HepG2 (cell line): ENCODE data around the gene KCNK7. TPM values are rescaled to one million over a fixed set of nuclear protein-coding genes. Genes with fewer than 3 reads are reported as not detected.
A peak's percentile ranks its signal among the peaks of the same experiment; 100 is the strongest.

Source experiments
- BHLHE40 ChIP-seq: IDR thresholded peaks from 2 replicates; pipeline ENCODE4 v1.6.1; 2011; ENCODE audit warnings: low read length, improper control_type of control experiment
- ESRRA ChIP-seq: sonication (generic); formaldehyde crosslinking; IDR thresholded peaks from 2 replicates; pipeline ENCODE4 v1.5.1; 2020; ENCODE audit warnings: mild to moderate bottlenecking, low read depth, missing genetic modification reagents
- FOXP4 ChIP-seq: sonication (generic); formaldehyde crosslinking; IDR thresholded peaks from 2 replicates; pipeline ENCODE4 v1.4.0; 2020; ENCODE audit warnings: missing genetic modification reagents
- MIER3 ChIP-seq: IDR thresholded peaks from 2 replicates; pipeline ENCODE4 v1.6.1; 2016; ENCODE audit warnings: missing compliant biosample characterization, borderline replicate concordance
- NCOA5 ChIP-seq: sonication (generic); formaldehyde crosslinking; IDR thresholded peaks from 2 replicates; pipeline ENCODE4 v1.4.0; 2020; ENCODE audit warnings: missing genetic modification reagents
- POLR2AphosphoS2 ChIP-seq: IDR thresholded peaks from 2 replicates; pipeline ENCODE4 v1.6.1; 2011; ENCODE audit warnings: low read depth, low read length, improper control_type of control experiment
- POLR2G ChIP-seq: fragments of 200-400 bp; formaldehyde crosslinking; IDR thresholded peaks from 2 replicates; pipeline ENCODE4 v1.6.1; 2018; ENCODE audit warnings: mild to moderate bottlenecking, low read depth, low read length, moderate library complexity
- SCMH1 ChIP-seq: sonication (generic); formaldehyde crosslinking; IDR thresholded peaks from 2 replicates; pipeline ENCODE4 v1.9.0; 2021; ENCODE audit warnings: missing genetic modification reagents, mild to moderate bottlenecking, borderline replicate concordance
- ZBTB3 ChIP-seq: sonication (generic); formaldehyde crosslinking; IDR thresholded peaks from 2 replicates; pipeline ENCODE4 v1.4.0; 2020; ENCODE audit warnings: low read depth, mild to moderate bottlenecking, moderate library complexity, missing genetic modification reagents, borderline replicate concordance
- ZNF367 ChIP-seq: sonication (generic); formaldehyde crosslinking; IDR thresholded peaks from 2 replicates; pipeline ENCODE4 v1.4.0; 2020; ENCODE audit warnings: missing genetic modification reagents, borderline replicate concordance
- ZNF577 ChIP-seq: sonication (generic); formaldehyde crosslinking; IDR thresholded peaks from 2 replicates; pipeline ENCODE4 v1.4.0; 2020; ENCODE audit warnings: mild to moderate bottlenecking, low read depth, missing genetic modification reagents, borderline replicate concordance
- ZSCAN5A ChIP-seq: sonication (generic); formaldehyde crosslinking; IDR thresholded peaks from 2 replicates; pipeline ENCODE4 v1.8.0; 2022; ENCODE audit warnings: mild to moderate bottlenecking, missing genetic modification reagents, borderline replicate concordance
- polyA plus RNA-seq, 8 experiments: library from polyadenylated mRNA; depleted of rRNA in 3 of 8; stranded (reverse) in 7 of 8; unstranded in 1 of 8; fragments of >200 nt; fragmentation: Illumina TruSeq in 4 of 8; extraction: Trizol in 4 of 8; gene quantifications; 2 replicates each; pipeline versions ENCODE4 v1.2.1 to v1.2.3, GENCODE V29; 2011 to 2016; ENCODE audit warnings: low read depth in 4 of 8, missing spikeins in 1 of 8, mixed read lengths in 1 of 8; ENCODE audit not compliant: insufficient read depth in 1 of 8
- total RNA-seq, 5 experiments: library from RNA; depleted of rRNA; stranded (reverse); fragments of >200 nt; fragmentation: Illumina TruSeq; extraction: Trizol; gene quantifications; 2 replicates each; pipeline ENCODE4 v1.2.3, GENCODE V29; 2016; ENCODE audit warnings: low read depth in 1 of 5
- TF ChIP-seq, protein P1 (sequence below): sonication (generic); formaldehyde crosslinking; IDR thresholded peaks from 2 replicates; pipeline ENCODE4 v1.4.0; 2020; ENCODE audit warnings: mild to moderate bottlenecking, missing genetic modification reagents, borderline replicate concordance
- TF ChIP-seq, protein P2 (sequence below): sonication (generic); formaldehyde crosslinking; IDR thresholded peaks from 2 replicates; pipeline ENCODE4 v1.5.0; 2020; ENCODE audit warnings: mild to moderate bottlenecking, missing genetic modification reagents, borderline replicate concordance
- TF ChIP-seq, protein P3 (sequence below): sonication (generic); formaldehyde crosslinking; IDR thresholded peaks from 2 replicates; pipeline ENCODE4 v1.4.0; 2020; ENCODE audit warnings: low read depth, missing genetic modification reagents

The KCNK7 gene
- total and polyA plus RNA-seq, 2 of the 13 experiments (the other 11 are each of a cell fraction or from before 2014, with no cell fraction given): 0.11 TPM; not detected in 1

- TF ChIP-seq SCMH1 (CRISPR knock-in tag): no peak
- no peak for TF ChIP-seq MIER3 (CRISPR knock-in tag)
- no peak for TF ChIP-seq ESRRA (CRISPR knock-in tag)
- TF ChIP-seq ZBTB3 (CRISPR knock-in tag): no peak
- no peak for TF ChIP-seq ZNF367 (CRISPR knock-in tag)
- TF ChIP-seq ZNF577: no peak
- no peak for TF ChIP-seq ZSCAN5A (CRISPR knock-in tag)
- TF ChIP-seq, protein P1, sequence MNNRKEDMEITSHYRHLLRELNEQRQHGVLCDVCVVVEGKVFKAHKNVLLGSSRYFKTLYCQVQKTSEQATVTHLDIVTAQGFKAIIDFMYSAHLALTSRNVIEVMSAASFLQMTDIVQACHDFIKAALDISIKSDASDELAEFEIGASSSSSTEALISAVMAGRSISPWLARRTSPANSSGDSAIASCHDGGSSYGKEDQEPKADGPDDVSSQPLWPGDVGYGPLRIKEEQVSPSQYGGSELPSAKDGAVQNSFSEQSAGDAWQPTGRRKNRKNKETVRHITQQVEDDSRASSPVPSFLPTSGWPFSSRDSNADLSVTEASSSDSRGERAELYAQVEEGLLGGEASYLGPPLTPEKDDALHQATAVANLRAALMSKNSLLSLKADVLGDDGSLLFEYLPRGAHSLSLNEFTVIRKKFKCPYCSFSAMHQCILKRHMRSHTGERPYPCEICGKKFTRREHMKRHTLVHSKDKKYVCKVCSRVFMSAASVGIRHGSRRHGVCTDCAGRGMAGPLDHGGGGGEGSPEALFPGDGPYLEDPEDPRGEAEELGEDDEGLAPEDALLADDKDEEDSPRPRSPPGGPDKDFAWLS (CRISPR knock-in tag): no peak
- no peak for TF ChIP-seq NCOA5
- TF ChIP-seq POLR2AphosphoS2: peak; percentile 93
- peak; percentile 2 for TF ChIP-seq FOXP4 (CRISPR knock-in tag)
- TF ChIP-seq, protein P2, sequence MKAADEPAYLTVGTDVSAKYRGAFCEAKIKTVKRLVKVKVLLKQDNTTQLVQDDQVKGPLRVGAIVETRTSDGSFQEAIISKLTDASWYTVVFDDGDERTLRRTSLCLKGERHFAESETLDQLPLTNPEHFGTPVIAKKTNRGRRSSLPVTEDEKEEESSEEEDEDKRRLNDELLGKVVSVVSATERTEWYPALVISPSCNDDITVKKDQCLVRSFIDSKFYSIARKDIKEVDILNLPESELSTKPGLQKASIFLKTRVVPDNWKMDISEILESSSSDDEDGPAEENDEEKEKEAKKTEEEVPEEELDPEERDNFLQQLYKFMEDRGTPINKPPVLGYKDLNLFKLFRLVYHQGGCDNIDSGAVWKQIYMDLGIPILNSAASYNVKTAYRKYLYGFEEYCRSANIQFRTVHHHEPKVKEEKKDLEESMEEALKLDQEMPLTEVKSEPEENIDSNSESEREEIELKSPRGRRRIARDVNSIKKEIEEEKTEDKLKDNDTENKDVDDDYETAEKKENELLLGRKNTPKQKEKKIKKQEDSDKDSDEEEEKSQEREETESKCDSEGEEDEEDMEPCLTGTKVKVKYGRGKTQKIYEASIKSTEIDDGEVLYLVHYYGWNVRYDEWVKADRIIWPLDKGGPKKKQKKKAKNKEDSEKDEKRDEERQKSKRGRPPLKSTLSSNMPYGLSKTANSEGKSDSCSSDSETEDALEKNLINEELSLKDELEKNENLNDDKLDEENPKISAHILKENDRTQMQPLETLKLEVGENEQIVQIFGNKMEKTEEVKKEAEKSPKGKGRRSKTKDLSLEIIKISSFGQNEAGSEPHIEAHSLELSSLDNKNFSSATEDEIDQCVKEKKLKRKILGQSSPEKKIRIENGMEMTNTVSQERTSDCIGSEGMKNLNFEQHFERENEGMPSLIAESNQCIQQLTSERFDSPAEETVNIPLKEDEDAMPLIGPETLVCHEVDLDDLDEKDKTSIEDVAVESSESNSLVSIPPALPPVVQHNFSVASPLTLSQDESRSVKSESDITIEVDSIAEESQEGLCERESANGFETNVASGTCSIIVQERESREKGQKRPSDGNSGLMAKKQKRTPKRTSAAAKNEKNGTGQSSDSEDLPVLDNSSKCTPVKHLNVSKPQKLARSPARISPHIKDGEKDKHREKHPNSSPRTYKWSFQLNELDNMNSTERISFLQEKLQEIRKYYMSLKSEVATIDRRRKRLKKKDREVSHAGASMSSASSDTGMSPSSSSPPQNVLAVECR (CRISPR knock-in tag): peak; percentile 85
- TF ChIP-seq, protein P3, sequence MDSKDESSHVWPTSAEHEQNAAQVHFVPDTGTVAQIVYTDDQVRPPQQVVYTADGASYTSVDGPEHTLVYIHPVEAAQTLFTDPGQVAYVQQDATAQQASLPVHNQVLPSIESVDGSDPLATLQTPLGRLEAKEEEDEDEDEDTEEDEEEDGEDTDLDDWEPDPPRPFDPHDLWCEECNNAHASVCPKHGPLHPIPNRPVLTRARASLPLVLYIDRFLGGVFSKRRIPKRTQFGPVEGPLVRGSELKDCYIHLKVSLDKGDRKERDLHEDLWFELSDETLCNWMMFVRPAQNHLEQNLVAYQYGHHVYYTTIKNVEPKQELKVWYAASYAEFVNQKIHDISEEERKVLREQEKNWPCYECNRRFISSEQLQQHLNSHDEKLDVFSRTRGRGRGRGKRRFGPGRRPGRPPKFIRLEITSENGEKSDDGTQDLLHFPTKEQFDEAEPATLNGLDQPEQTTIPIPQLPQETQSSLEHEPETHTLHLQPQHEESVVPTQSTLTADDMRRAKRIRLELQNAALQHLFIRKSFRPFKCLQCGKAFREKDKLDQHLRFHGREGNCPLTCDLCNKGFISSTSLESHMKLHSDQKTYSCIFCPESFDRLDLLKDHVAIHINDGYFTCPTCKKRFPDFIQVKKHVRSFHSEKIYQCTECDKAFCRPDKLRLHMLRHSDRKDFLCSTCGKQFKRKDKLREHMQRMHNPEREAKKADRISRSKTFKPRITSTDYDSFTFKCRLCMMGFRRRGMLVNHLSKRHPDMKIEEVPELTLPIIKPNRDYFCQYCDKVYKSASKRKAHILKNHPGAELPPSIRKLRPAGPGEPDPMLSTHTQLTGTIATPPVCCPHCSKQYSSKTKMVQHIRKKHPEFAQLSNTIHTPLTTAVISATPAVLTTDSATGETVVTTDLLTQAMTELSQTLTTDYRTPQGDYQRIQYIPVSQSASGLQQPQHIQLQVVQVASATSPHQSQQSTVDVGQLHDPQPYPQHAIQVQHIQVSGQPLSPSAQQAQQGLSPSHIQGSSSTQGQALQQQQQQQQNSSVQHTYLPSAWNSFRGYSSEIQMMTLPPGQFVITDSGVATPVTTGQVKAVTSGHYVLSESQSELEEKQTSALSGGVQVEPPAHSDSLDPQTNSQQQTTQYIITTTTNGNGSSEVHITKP (CRISPR knock-in tag): no peak
- TF ChIP-seq BHLHE40: no peak
- TF ChIP-seq POLR2G: peak; percentile 74
Observed at GRCh38 chr11:65615229-65615949, 19.8 kb upstream of the KCNK7 start, which contains the start of gene PCNX3 (continued).
